Ishikawa (cell line): Measurements from ENCODE around the gene RPL13.

ENCODE experiments used
- CEBPB ChIP-seq: IDR thresholded peaks from 2 replicates; pipeline ENCODE4 v1.6.1; 2012
- EP300 ChIP-seq: IDR thresholded peaks from 2 replicates; pipeline ENCODE4 v1.6.1; 2012; ENCODE audit warnings: borderline replicate concordance
- FOXM1 ChIP-seq: IDR thresholded peaks from 2 replicates; pipeline ENCODE4 v1.6.1; 2012; ENCODE audit warnings: low read depth, borderline replicate concordance
- MAX ChIP-seq: IDR thresholded peaks from 2 replicates; pipeline ENCODE4 v1.6.1; 2012
- NFIC ChIP-seq: IDR thresholded peaks from 2 replicates; pipeline ENCODE4 v1.6.1; 2012
- RAD21 ChIP-seq: IDR thresholded peaks from 2 replicates; pipeline ENCODE4 v1.6.1; 2012; ENCODE audit warnings: low read depth
- TAF1 ChIP-seq: IDR thresholded peaks from 2 replicates; pipeline ENCODE4 v1.6.1; 2012; ENCODE audit warnings: low read depth, mild to moderate bottlenecking
- TCF12 ChIP-seq: IDR thresholded peaks from 2 replicates; pipeline ENCODE4 v1.6.1; 2012; ENCODE audit warnings: low read depth
- TEAD4 ChIP-seq: IDR thresholded peaks from 2 replicates; pipeline ENCODE4 v1.6.1; 2012

- TF ChIP-seq TEAD4 (no peak), EP300 (no peak), FOXM1 (no peak), TAF1 (no peak), RAD21 (no peak), TCF12 (no peak), CEBPB (no peak), NFIC (no peak), MAX (no peak)
Measured at GRCh38 chr16:89583895-89584644, 23.6 kb downstream of the RPL13 start.
